Measurements from ENCODE around the gene TDG. TPM values are rescaled to one million over a fixed set of nuclear protein-coding genes. Genes with fewer than 3 reads are reported as not detected.

TDG gene
- total RNA-seq, 2 donors from 2014 or later: 13.2 to 17.5 TPM

DNA sequence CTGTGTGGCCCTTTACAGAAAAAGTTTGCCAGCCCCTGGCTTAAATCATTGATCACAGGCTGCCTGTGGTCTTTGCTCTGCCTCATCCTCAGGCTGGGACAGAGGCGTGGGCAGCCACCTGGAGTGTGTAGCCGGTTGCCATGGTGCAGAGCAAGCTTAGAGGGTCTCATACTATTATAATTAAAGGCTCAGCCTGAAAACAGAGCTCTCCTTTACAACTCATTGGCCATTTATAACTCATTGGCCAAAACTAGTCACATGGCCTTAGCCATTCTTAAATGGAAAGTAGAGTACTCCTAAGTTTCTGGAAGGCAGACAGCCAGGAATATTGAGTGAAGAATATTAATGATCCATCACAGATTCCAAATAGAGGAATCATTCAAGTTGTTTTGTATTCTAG, 32.4 kb upstream of the TDG start:
- H3K36me3 ChIP-seq (replicated peaks in 1 of 2; ENCODE audit: insufficient read depth in 1 of 2, low read depth in 2 of 2): peaks cover 0 to 19% of the 10 kb centered on the region in 2 donors
- no peaks in the 10 kb centered on the region for H3K9me3 ChIP-seq
- intact Hi-C loops (cut with DNase I): no loop called here
- DNase-seq (no peak), ATAC-seq (no peak)
- peaks cover 67% of the 10 kb centered on the region for H3K4me1 ChIP-seq
- no peaks in the 10 kb centered on the region for H3K27me3 ChIP-seq
- H3K27ac ChIP-seq: no peak overlapping the region
- 33 to 79% methylated on average over 2 of the region's 2 CpGs for WGBS, 2 donors
- H3K4me3 ChIP-seq: no peak overlapping the region
- TF ChIP-seq POLR2A (IDR thresholded peaks at IDR 0.05): no peak
- TF ChIP-seq, protein P1, sequence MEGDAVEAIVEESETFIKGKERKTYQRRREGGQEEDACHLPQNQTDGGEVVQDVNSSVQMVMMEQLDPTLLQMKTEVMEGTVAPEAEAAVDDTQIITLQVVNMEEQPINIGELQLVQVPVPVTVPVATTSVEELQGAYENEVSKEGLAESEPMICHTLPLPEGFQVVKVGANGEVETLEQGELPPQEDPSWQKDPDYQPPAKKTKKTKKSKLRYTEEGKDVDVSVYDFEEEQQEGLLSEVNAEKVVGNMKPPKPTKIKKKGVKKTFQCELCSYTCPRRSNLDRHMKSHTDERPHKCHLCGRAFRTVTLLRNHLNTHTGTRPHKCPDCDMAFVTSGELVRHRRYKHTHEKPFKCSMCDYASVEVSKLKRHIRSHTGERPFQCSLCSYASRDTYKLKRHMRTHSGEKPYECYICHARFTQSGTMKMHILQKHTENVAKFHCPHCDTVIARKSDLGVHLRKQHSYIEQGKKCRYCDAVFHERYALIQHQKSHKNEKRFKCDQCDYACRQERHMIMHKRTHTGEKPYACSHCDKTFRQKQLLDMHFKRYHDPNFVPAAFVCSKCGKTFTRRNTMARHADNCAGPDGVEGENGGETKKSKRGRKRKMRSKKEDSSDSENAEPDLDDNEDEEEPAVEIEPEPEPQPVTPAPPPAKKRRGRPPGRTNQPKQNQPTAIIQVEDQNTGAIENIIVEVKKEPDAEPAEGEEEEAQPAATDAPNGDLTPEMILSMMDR (IDR thresholded peaks at IDR 0.05): no peak

GRCh38 chr12:103936679-103937078, 29.0 kb upstream of the TDG start:
- TF ChIP-seq, protein P1 (IDR thresholded peaks at IDR 0.05): no peak
- TF ChIP-seq POLR2A (IDR thresholded peaks at IDR 0.05): no peak
- H3K4me1 ChIP-seq: peaks cover 54% of the 10 kb centered on the region
- H3K27me3 ChIP-seq: no peaks in the 10 kb centered on the region
- no peak overlapping the region for H3K4me3 ChIP-seq
- 78 to 79% methylated on average over 3 of the region's 3 CpGs for WGBS, 2 donors
- no peaks in the 10 kb centered on the region for H3K9me3 ChIP-seq
- peaks cover 0 to 42% of the 10 kb centered on the region in 2 donors for H3K36me3 ChIP-seq (replicated peaks in 1 of 2; ENCODE audit: insufficient read depth in 1 of 2, low read depth in 2 of 2)
- ATAC-seq (no peak), DNase-seq (no peak)
- H3K27ac ChIP-seq: no peak overlapping the region
- intact Hi-C loops (cut with DNase I): no loop called here

GRCh38 chr12:103944964-103945363, 20.7 kb upstream of the TDG start:
- no peaks in the 10 kb centered on the region for H3K9me3 ChIP-seq
- intact Hi-C loops (cut with DNase I): no loop called here
- WGBS, 2 donors: 83 to 86% methylated on average over 3 of the region's 3 CpGs
- H3K4me1 ChIP-seq: no peaks in the 10 kb centered on the region
- H3K27ac ChIP-seq: no peak overlapping the region
- ATAC-seq (no peak), DNase-seq (no peak)
- H3K27me3 ChIP-seq: no peaks in the 10 kb centered on the region
- H3K4me3 ChIP-seq: no peak overlapping the region
- TF ChIP-seq, protein P1 (IDR thresholded peaks at IDR 0.05): no peak
- TF ChIP-seq POLR2A (IDR thresholded peaks at IDR 0.05): no peak
- peaks cover 12 to 66% of the 10 kb centered on the region in 2 donors for H3K36me3 ChIP-seq (replicated peaks in 1 of 2; ENCODE audit: insufficient read depth in 1 of 2, low read depth in 2 of 2)

DNA sequence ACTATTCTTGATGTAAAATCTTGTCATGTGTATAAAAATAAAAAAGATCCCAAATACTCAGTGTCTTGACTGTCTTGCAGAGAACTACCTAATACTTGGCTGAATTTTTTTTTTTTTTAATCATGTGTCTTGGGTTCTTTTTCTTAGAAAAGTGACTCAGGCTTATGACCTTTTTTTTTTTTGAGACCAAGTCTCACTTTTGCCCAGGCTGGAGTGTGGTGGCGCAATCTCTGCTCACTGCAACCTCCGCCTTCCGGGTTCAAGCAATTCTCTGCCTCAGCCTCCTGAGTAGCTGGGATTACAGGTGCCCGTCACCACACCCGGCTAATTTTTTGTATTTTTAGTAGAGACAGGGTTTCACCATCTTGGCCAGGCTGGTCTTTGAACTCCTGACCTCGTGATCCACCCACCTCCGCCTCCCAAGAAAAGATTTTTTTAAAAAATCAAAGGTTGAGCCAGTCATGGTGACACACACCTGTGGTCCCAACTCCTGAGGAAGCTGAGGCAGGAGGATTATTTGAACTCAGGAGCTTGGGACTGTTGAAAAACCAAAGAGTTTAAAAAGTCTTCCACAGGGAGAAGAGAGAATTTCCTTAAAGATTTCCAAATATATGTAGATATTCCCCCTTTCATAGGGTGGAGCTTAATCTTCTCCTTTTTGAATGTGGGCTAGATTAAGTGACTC, 17.7 kb upstream of the TDG start:
- WGBS, 2 donors: 90 to 91% methylated on average over 7 of the region's 7 CpGs
- no peaks in the 10 kb centered on the region for H3K4me1 ChIP-seq
- ATAC-seq (no peak), DNase-seq (no peak)
- intact Hi-C loops (cut with DNase I): no loop called here
- no peak overlapping the region for H3K27ac ChIP-seq
- H3K36me3 ChIP-seq (replicated peaks in 1 of 2; ENCODE audit: insufficient read depth in 1 of 2, low read depth in 2 of 2): peaks cover 16 to 53% of the 10 kb centered on the region in 2 donors
- no peak overlapping the region for H3K4me3 ChIP-seq
- H3K9me3 ChIP-seq: no peaks in the 10 kb centered on the region
- TF ChIP-seq, protein P1 (IDR thresholded peaks at IDR 0.05): no peak
- no peak for TF ChIP-seq POLR2A (IDR thresholded peaks at IDR 0.05)
- H3K27me3 ChIP-seq: no peaks in the 10 kb centered on the region
